GM12891 (cell line): ENCODE measurements around the gene S100A9.
A peak's percentile ranks its signal among the peaks of the same experiment; 100 is the strongest.
"Not testable (repeated sequence)": the region's sequence is repeated elsewhere in the genome, so short reads cannot be mapped to it uniquely, and the experiment has no call there.

Experiments used
- DNase-seq: peaks from one replicate; pipeline ENCODE4 v3.0.0; 2011; ENCODE audit warnings: low spot score; ENCODE audit not compliant: insufficient read length
- FAIRE-seq: peaks from 2 replicates; lab custom pipeline; 2011; peaks lifted over from hg19 to GRCh38; lab: Jason Lieb, UNC
- PAX5 ChIP-seq: IDR thresholded peaks from 2 replicates; pipeline ENCODE4 v1.6.1; 2011; ENCODE audit warnings: low read length, moderate library complexity, mild to moderate bottlenecking; ENCODE audit not compliant: insufficient read depth, severe bottlenecking
- POLR2A ChIP-seq: IDR thresholded peaks from 2 replicates; pipeline ENCODE4 v1.6.1; 2011; ENCODE audit warnings: low read depth, low read length, control low read depth
- POLR2AphosphoS5 ChIP-seq: IDR thresholded peaks from 2 replicates; pipeline ENCODE4 v1.6.1; 2011; ENCODE audit warnings: low read depth, low read length, control low read depth
- POU2F2 ChIP-seq: IDR thresholded peaks from 2 replicates; pipeline ENCODE4 v1.6.1; 2011; ENCODE audit warnings: low read depth, mild to moderate bottlenecking, control low read depth, low read length, moderate library complexity
- SPI1 ChIP-seq: IDR thresholded peaks from 2 replicates; pipeline ENCODE4 v1.6.1; 2011; ENCODE audit warnings: low read depth, low read length, control low read depth
- TAF1 ChIP-seq: IDR thresholded peaks from 2 replicates; pipeline ENCODE4 v1.6.1; 2011; ENCODE audit warnings: low read depth, low read length, control low read depth

Gene S100A9

GRCh38 chr1:153344718-153345025, 13.0 kb upstream of the S100A9 start:
- DNase-seq, result no peak
- TF ChIP-seq PAX5, result no peak
- TF ChIP-seq POLR2AphosphoS5, result no peak
- no peak for TF ChIP-seq POU2F2
- TF ChIP-seq SPI1, result peak; percentile 68; the same call in 1 of the 2 replicates
- FAIRE-seq, result peak; percentile 50

GRCh38 chr1:153345187-153346076, 12.2 kb upstream of the S100A9 start:
- FAIRE-seq, result peak; percentile 61
- TF ChIP-seq SPI1, result no peak

GRCh38 chr1:153346077-153346723, 11.5 kb upstream of the S100A9 start:
- FAIRE-seq (no peak), DNase-seq (no peak)
- TF ChIP-seq TAF1, result no peak

More at GRCh38 chr1:153345187-153346076, 12.2 kb upstream of the S100A9 start:
- DNase-seq, result no peak

GRCh38 chr1:153347049-153347448, 10.6 kb upstream of the S100A9 start:
- FAIRE-seq, DNase-seq: not testable (repeated sequence)

DNA sequence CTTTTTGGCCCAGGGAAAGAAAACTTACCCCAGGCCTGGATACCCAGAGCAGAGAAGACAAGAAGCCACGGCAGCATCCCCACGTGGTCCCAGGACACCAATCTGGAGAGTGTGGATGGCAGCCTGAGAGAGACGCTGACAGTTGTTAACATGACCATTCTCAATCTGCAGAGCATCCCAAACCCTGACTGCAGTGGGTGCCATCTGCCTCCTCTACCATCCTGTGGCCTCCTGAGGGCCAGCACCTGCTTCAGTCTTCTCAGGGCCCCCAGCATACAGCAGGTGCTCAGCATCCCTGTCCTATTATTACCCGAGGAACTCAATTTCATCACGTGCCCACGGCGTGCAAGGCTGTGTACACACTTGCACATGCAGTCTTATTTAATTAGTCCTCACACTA, 9.8 kb upstream of the S100A9 start:
- FAIRE-seq (no peak), DNase-seq (no peak)
- TF ChIP-seq POLR2A, result no peak
- no peak for TF ChIP-seq TAF1

GRCh38 chr1:153348511-153349362, 8.9 kb upstream of the S100A9 start, which contains the start of gene PGLYRP4:
Gene PGLYRP4 (minus strand): TSS chr1:153348841. CDS start chr1:153347932, 909 bp downstream.
- FAIRE-seq, result no peak
- no peak for DNase-seq
- TF ChIP-seq POLR2A (no peak), SPI1 (no peak), PAX5 (no peak), POU2F2 (no peak), POLR2AphosphoS5 (no peak), TAF1 (no peak)

DNA sequence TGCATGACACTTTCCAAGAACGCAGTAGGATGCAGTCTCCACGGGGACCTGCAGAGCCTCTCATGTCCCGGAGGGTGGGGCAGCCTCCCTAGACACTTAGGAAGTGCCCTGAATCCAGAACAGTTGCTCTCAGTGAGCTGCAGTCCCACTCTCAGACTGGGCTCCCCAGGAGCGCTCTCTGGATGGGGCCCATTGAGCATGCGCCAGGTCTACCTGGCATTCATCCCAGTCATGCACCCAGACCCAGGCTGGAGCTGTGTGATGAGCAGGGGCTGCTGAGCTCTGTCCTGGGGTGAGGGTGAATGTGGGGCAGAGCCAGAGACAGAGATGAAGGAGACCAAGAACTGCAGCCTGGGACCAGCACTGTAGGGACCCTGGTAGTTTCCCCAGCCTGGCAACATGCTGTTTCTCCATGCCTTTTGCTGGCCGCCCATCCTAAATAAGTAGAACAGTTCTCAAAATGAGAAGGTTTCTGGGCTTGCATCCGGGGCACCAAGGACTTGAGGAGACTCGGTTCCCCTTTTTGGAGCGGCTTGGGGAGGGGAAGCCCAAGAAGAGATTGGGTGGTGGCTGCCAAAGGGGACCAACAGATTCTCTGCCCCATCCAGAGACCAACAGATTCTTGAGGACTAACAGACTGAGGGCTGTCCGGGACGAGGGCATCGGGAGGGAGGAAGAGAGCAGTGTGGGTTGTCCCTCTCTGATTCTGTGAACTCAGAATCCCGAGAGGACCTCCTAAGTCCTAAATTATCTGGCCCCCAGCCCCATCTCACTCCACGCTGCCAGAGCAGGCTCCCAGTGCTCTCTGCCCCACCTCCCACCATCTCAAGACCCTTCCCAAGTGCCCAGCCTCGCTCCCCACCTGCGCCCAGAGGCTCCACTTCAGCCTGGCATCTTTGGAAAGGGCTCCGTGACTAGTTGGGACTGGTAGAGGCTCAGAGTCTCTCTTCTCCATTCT, 8.0 kb upstream of the S100A9 start:
- DNase-seq, result no peak
- no peak for FAIRE-seq
- TF ChIP-seq POLR2A (no peak), PAX5 (no peak), TAF1 (no peak), SPI1 (0 out of 2 replicates have a peak, but pooled peaks have one; percentile 3), POLR2AphosphoS5 (no peak), POU2F2 (no peak)

DNA sequence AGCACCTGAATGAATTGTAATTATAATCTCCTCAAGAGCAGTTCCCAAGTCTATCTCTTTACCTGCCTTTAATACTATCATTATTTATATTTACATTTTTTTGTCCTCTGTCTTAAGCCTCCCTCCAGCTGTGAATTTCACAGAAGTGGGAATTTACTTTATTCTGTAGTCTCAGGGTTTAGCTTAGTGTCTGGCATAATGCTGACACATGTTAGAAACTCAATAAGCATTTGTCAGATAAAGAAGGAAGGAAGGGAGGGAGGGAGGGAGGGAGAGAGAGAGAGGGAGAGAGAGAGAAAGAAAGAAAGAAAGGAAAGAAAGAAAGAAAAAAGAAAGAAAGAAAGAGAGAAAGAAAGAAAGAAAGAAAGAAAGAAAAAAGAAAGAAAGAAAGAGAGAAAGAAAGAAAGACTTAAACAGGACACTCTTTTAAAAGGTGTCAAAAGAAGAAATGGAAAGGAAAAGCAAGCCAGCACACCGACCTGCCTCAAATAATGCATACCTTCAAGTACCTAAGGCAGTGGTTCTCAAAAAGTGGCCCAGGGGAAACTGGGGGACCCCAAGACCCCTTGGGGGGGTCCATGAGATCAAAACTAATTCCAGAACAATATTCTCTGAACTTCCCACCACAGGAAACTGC, 7.2 kb upstream of the S100A9 start:
- TF ChIP-seq TAF1, result no peak
- TF ChIP-seq PAX5, result no peak
- TF ChIP-seq SPI1, result no peak
- TF ChIP-seq POU2F2, result no peak
- FAIRE-seq (no peak), DNase-seq (no peak)

- TF ChIP-seq SPI1 (peak; percentile 27; the same call in 1 of the 2 replicates), PAX5 (no peak)
- FAIRE-seq (peak; percentile 82), DNase-seq (peak; percentile 49)
Measured at GRCh38 chr1:153352523-153352922, 5.1 kb upstream of the S100A9 start.
